B cell (primary cell): Measurements from ENCODE around the gene CSDE1. TPM values are rescaled to one million over a fixed set of nuclear protein-coding genes. Genes with fewer than 3 reads are reported as not detected.
A peak's percentile ranks its signal among the peaks of the same experiment; 100 is the strongest.

Source experiments
- ATAC-seq: fragments of 200-7000 bp; cut with Tn5 transposase; one replicate; pipeline ENCODE4 v1.10.0; 2021; ENCODE audit warnings: low read depth, mild to moderate bottlenecking, moderate number of reproducible peaks, moderate library complexity
- CTCF ChIA-PET: fragments of 350-600 bp; sonication (Branson Sonifier 250); formaldehyde crosslinking; loops from one replicate; lab custom pipeline; 2021; ENCODE audit warnings: antibody characterized with exemption, inconsistent platforms; lab: Charles Lee
- POLR2A ChIA-PET: fragments of 350-600 bp; sonication (Branson Sonifier 250); formaldehyde crosslinking; loops from one replicate; lab custom pipeline; 2021; ENCODE audit warnings: antibody characterized with exemption; lab: Charles Lee
- DNase-seq: peaks from one replicate; pipeline ENCODE4 v3.0.0; 2013
- H2AFZ ChIP-seq: 2 replicates; pipeline ENCODE4 v1.6.1; 2012; ENCODE audit warnings: mild to moderate bottlenecking, low read depth, low read length; ENCODE audit not compliant: insufficient read depth, poor library complexity, severe bottlenecking
- H3K27ac ChIP-seq, 2 donors: 1 replicate in 1 of 2; 2 replicates in 1 of 2; pipeline ENCODE4 v1.5.1; 2012 to 2013; ENCODE audit warnings: low read length in 2 of 2, mild to moderate bottlenecking in 2 of 2, moderate library complexity in 1 of 2
- H3K27me3 ChIP-seq, 4 experiments: fragments of 200-600 bp in 1 of 4; sonication (generic) in 1 of 4; replicated peaks in 1 of 4; 1 replicate in 2 of 4; 2 replicates in 2 of 4; pipeline versions ENCODE4 v1.6.1 to v1.7.0; 2013 to 2016; ENCODE audit warnings: low read length in 3 of 4, mild to moderate bottlenecking in 2 of 4, mixed read lengths in 1 of 4, moderate library complexity in 1 of 4; ENCODE audit not compliant: insufficient read depth in 4 of 4, control insufficient read depth in 3 of 4; ENCODE audit errors: control extremely low read depth in 1 of 4
- H3K36me3 ChIP-seq, 2 experiments: replicated peaks in 1 of 2; 1 replicate in 1 of 2; 2 replicates in 1 of 2; pipeline versions ENCODE4 v1.6.1 to v1.7.1; 2013; ENCODE audit warnings: low read length in 1 of 2; ENCODE audit not compliant: insufficient read depth in 2 of 2, control insufficient read depth in 1 of 2; ENCODE audit errors: control extremely low read depth in 1 of 2, extremely low read depth in 1 of 2
- H3K4me1 ChIP-seq, 2 donors: fragments of 200-600 bp in 1 of 2; sonication (generic) in 1 of 2; 1 replicate in 1 of 2; 2 replicates in 1 of 2; pipeline versions ENCODE4 v1.5.1 to v1.6.1; 2013 to 2017; ENCODE audit warnings: low read length in 2 of 2; ENCODE audit not compliant: control insufficient read depth in 2 of 2, insufficient read depth in 2 of 2
- H3K4me2 ChIP-seq: replicated peaks from 2 replicates; pipeline ENCODE3; 2012; ENCODE audit warnings: mild to moderate bottlenecking, low read depth, low read length; ENCODE audit not compliant: poor library complexity, severe bottlenecking
- H3K4me3 ChIP-seq, 5 experiments: fragments of 200-600 bp in 1 of 5; sonication (generic) in 1 of 5; 1 replicate in 3 of 5; 2 replicates in 2 of 5; pipeline versions ENCODE4 v1.5.1 to v1.7.0; 2011 to 2016; ENCODE audit warnings: low read length in 4 of 5, mild to moderate bottlenecking in 4 of 5, low read depth in 2 of 5, control low read depth in 1 of 5, moderate library complexity in 1 of 5; ENCODE audit not compliant: insufficient read depth in 1 of 5; ENCODE audit errors: control extremely low read depth in 1 of 5, extremely low read depth in 1 of 5
- H3K79me2 ChIP-seq: fragments of 200-600 bp; sonication (generic); one replicate; pipeline ENCODE4 v1.6.0; 2016; ENCODE audit warnings: low read length; ENCODE audit not compliant: control insufficient read depth, insufficient read depth
- H3K9ac ChIP-seq: fragments of 200-600 bp; sonication (generic); 2 replicates; pipeline ENCODE4 v1.6.1; 2017; ENCODE audit warnings: mild to moderate bottlenecking, low read length, moderate library complexity
- H3K9me3 ChIP-seq, 3 donors: one replicate each; pipeline versions ENCODE4 v1.6.1 to v1.7.1; 2013; ENCODE audit warnings: low read length in 2 of 3; ENCODE audit not compliant: control insufficient read depth in 2 of 3, insufficient read depth in 1 of 3; ENCODE audit errors: control extremely low read depth in 1 of 3
- H4K20me1 ChIP-seq: 2 replicates; pipeline ENCODE4 v1.6.0; 2012; ENCODE audit warnings: mild to moderate bottlenecking, low read length; ENCODE audit not compliant: insufficient read depth, control insufficient read depth, poor library complexity, severe bottlenecking
- H3K27ac Mint-ChIP-seq: one replicate; pipeline ENCODE4 v1.8.0; 2021; ENCODE audit warnings: mixed read lengths
- H3K27me3 Mint-ChIP-seq: one replicate; pipeline ENCODE4 v1.8.0; 2021; ENCODE audit warnings: mixed read lengths
- H3K4me1 Mint-ChIP-seq: one replicate; pipeline ENCODE4 v1.8.0; 2021; ENCODE audit warnings: mixed read lengths
- H3K4me3 Mint-ChIP-seq: one replicate; pipeline ENCODE4 v1.8.0; 2021; ENCODE audit warnings: mixed read lengths
- H3K9me3 Mint-ChIP-seq: one replicate; pipeline ENCODE4 v1.8.0; 2022; ENCODE audit warnings: mixed read lengths; ENCODE audit not compliant: insufficient read depth
- CTCF ChIP-seq: fragments of 200-600 bp; IDR thresholded peaks from one replicate; pipeline ENCODE4 v1.8.0; 2022; ENCODE audit warnings: antibody characterized with exemption, mild to moderate bottlenecking
- EZH2 ChIP-seq: IDR thresholded peaks from 2 replicates; pipeline ENCODE4 v1.6.1; 2012; ENCODE audit warnings: borderline replicate concordance, low read depth, mild to moderate bottlenecking, moderate library complexity, low read length; ENCODE audit not compliant: insufficient read depth, poor library complexity, severe bottlenecking
- WGBS: methylation state at CpG from one replicate; pipeline ENCODE4 v1.1.5; 2013; ENCODE audit warnings: missing lambda C conversion rate; ENCODE audit not compliant: insufficient coverage; 5-methylcytosine and 5-hydroxymethylcytosine counted together
- intact Hi-C: fragments of 100-400 bp; cut with micrococcal nuclease; formaldehyde crosslinking; loops from one replicate; pipeline ENCODE4 v1.10.0; 2022
- polyA plus RNA-seq: library from polyadenylated mRNA; depleted of rRNA; stranded (reverse); fragments of >200 nt; gene quantifications from 2 replicates; pipeline ENCODE4 v1.2.3, GENCODE V29; 2012
- total RNA-seq, 2 donors: library from RNA; stranded (reverse); fragments of 120-200 nt in 1 of 2; gene quantifications; 1 replicate in 1 of 2; 2 replicates in 1 of 2; pipeline versions ENCODE4 v1.2.3 to v1.2.4, GENCODE V29; 2013 to 2022

Gene CSDE1
- total and polyA plus RNA-seq, 2 donors (not counting 1 experiment from before 2014, with no cell fraction given): 114 to 454 TPM

GRCh38 chr1:114719424-114719787, 38.4 kb downstream of the CSDE1 start:
- H3K9me3 Mint-ChIP-seq: no peaks in the 10 kb centered on the region
- H3K36me3 ChIP-seq: peaks cover 22 to 74% of the 10 kb centered on the region in 2 experiments
- H3K4me3 Mint-ChIP-seq: no peak overlapping the region
- DNase-seq (no peak), ATAC-seq (no peak)
- peak overlapping the region in 1 of 2 donors; percentile 12 for H3K27ac ChIP-seq
- no peak overlapping the region for H3K4me2 ChIP-seq
- no peaks in the 10 kb centered on the region for H3K9me3 ChIP-seq
- no peak overlapping the region for H3K27ac Mint-ChIP-seq
- 68% methylated on average over 3 of the region's 3 CpGs for WGBS
- peaks cover 23% of the 10 kb centered on the region for H3K79me2 ChIP-seq
- peaks cover 18% of the 10 kb centered on the region for H3K4me1 Mint-ChIP-seq
- no peak for TF ChIP-seq EZH2
- no peak for TF ChIP-seq CTCF
- H3K27me3 ChIP-seq: no peaks in the 10 kb centered on the region
- intact Hi-C loops: loop anchor here (5.0 to 10.0 kb wide), 3 partner anchors 907 to 2005 kb away; partner anchors contain the start of genes PPM1J, RSBN1 and SLC16A1
- no peak overlapping the region for H2AFZ ChIP-seq
- peaks cover 15 to 16% of the 10 kb centered on the region in 2 donors for H3K4me1 ChIP-seq
- no peak overlapping the region for H3K4me3 ChIP-seq
- H4K20me1 ChIP-seq: no peaks in the 10 kb centered on the region
- H3K27me3 Mint-ChIP-seq: no peaks in the 10 kb centered on the region
- ChIA-PET CTCF (no interaction called here), POLR2A (no interaction called here)
- H3K9ac ChIP-seq: no peak overlapping the region

- Histone ChIP-seq H3K4me1 (peaks cover 15 to 16% of the 10 kb centered on the region in 2 donors), H3K9me3 (no peaks in the 10 kb centered on the region), H3K36me3 (peaks cover 17 to 71% of the 10 kb centered on the region in 2 experiments), H3K27ac (no peak overlapping the region), H4K20me1 (no peaks in the 10 kb centered on the region), H3K9ac (no peak overlapping the region), H3K79me2 (peaks cover 27% of the 10 kb centered on the region), H3K4me3 (no peak overlapping the region), H2AFZ (no peak overlapping the region), H3K27me3 (no peaks in the 10 kb centered on the region), H3K4me2 (no peak overlapping the region)
- no peak overlapping the region for H3K4me3 Mint-ChIP-seq
- POLR2A ChIA-PET: no interaction called here
- DNase-seq: no peak
- no peaks in the 10 kb centered on the region for H3K9me3 Mint-ChIP-seq
- peak overlapping the region; percentile 54 for H3K27ac Mint-ChIP-seq
- CTCF ChIA-PET: no interaction called here
- WGBS: 81% methylated on average over 8 of the region's 11 CpGs
- peaks cover 23% of the 10 kb centered on the region for H3K4me1 Mint-ChIP-seq
- intact Hi-C loops: loop anchor here (5.0 to 10.0 kb wide), 3 partner anchors 907 to 2004 kb away; partner anchors contain the start of genes PPM1J, RSBN1 and SLC16A1
- no peak for TF ChIP-seq CTCF
- no peak for TF ChIP-seq EZH2
- ATAC-seq: no peak
- H3K27me3 Mint-ChIP-seq: no peaks in the 10 kb centered on the region
Measured at GRCh38 chr1:114718661-114719423, 38.9 kb downstream of the CSDE1 start.
